Ramos (cell line): ENCODE measurements around the gene ARHGEF9.
"Not testable (repeated sequence)": the region's sequence is repeated elsewhere in the genome, so short reads cannot be mapped to it uniquely, and the experiment has no call there.

Source experiments
- in situ Hi-C: fragments of 300-500 bp; cut with MboI; formaldehyde crosslinking; loops from one replicate; pipeline ENCODE4 v1.14.3; 2022; ENCODE audit warnings: low sequenced_read_pairs; ENCODE audit not compliant: unreplicated experiment

ARHGEF9 gene

DNA sequence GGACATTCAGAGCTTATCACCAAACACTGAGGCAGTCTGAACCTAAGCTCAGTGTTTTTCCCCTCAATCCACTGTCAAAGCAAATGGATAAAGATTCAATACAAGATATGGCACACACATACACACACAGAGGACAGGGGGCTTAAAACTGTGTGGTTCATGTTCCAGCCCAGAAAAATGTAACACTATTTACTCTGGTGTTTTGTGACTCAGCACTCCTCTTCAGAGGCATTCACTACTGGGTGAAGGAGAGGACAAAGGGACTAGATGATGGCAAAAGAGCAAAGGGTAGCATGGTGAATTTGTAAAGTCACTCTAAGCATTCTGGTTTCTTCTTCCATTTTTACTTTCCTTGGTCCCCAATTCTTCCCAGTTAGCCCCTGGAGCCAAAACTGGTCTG is 120.3 kb downstream of the ARHGEF9 start:
- in situ Hi-C loops, result no loop called here

DNA sequence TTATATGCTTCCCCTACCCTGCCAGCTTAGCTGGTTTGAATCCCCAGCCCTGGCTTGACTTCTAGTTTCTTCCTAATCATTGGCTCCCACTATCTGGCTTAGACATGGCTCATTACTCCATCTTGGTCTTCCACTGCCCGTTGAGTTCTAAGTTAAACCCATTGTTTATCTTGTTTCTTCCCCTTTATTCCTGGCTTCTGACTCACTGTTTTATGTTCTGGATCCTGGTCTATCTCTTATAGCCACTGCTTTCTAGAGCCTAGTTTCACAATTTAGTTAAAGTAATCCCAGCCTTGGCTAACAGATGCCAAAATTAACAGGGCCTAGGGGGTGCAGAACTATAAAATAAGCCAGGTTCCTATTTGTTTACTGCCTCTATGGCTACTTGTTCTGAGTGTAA is 120.9 kb downstream of the ARHGEF9 start:
- in situ Hi-C loops, result no loop called here

DNA sequence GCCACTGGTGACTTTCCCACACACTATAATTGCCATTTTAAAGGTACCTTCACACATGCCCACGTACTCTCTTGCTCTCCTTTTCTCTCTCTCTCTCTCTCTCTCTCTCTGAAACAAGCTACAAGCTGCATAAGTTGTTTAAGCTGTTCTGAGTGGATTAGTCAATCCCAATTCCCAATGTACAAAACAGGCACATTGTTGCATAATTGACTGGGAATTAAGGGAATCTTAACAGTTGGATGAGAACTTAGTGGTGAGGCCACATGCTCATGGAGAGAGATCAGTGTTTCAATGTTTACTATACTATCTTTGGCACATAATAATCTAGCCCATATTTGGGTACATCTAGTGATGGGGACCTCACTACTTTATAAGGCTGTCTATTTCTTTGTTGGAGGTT is 123.3 kb downstream of the ARHGEF9 start:
- in situ Hi-C loops, result no loop called here

DNA sequence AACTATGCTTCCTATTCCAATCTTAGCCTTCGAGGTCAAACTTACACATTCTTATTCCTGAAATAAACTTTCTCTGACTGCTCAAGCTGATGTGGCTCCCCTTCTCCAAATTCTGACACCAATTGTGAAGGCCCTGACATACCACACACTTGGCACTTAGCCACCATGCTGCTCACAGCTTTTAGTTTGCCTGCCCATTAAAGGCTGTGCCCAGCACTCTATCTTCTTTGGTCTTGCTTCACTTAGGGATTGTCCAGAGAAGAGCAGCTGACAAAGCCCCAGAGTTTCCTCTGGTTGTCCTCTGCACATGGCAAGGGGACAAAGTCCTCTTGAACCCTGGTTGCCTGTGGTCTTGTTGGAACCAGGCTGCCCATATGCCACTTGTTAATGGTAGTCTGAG is 126.1 kb downstream of the ARHGEF9 start:
- in situ Hi-C loops, result no loop called here

DNA sequence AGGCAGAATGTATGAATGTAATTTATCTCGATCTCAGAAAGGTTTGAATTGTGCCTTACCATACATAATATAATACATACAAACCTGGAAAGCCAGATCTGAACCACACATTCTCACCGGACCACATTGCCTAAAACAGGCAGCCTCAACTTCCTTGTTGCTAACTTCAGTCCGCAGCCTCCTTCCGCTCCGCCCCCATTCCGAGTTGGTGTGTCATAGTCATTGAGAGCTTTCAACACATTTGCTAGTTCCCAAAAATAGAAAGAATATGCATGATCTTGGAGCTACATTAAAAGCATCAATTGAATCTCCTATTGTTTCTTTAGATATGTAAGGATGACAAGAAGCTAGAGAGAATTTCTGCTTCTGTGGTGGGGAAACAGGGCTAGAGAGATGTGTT is 127.2 kb downstream of the ARHGEF9 start:
- in situ Hi-C loops, result no loop called here

DNA sequence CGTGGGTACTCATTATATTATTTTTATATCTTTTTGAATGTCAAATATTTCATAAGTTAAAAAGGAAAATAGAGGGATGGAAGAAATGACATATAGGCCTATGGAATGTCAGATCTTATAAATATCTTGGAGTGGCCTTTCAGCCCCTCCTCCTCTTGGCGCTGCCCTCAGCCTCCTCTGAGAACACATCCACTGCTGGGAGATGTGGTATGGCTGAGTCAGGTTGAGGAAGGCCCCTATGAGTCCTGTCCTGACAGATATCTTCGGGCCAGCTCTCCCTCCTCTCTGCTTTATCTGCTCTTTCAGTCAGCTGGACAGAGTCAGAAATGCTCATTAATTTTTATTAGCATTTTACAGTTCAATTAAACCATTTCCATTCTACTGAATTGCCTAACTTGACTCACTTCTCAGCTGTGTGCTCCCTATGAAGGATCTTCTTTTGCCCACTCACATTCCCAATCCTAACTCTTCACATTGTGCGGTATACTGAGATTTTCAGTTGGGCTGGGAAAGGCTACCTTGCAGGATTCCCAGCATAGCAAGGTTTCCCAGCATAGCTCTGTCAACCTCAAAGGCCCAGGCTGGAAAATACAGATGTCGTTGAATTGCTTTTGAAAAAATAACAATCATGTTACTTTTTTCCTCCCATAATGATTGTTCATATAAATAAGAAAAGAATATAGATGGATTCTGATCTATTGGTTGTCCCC is 128.0 kb downstream of the ARHGEF9 start:
- in situ Hi-C loops, result no loop called here

DNA sequence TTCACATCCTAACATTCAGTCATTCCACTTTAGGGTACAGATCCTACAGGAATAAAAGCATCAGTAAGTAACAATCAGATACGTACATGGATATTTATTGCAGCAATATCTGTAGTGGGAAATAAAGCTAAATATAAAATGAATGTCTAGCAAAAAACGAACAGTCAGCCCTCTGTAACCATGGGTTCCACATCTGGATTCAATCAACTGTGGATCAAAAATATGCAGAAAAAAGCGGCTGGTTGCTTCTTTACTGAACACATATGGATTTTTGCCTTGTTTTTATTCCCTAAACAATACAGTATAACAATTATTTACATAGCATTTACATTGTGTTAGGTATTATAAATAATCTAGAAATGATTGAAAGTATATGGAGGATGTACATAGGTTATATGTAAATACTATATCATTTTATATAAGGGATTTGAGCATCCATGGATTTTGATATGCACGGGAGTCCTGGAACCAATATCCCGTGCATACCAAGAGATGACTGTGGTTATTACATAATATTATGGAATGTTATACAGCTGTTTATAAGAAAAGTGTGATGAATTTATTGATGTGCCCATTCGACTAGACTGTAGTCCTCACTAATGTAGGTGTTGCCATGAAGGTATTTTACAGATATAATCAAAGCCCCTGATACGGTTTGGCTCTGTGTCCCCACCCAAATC is 132.8 kb downstream of the ARHGEF9 start:
- in situ Hi-C loops, result no loop called here

DNA sequence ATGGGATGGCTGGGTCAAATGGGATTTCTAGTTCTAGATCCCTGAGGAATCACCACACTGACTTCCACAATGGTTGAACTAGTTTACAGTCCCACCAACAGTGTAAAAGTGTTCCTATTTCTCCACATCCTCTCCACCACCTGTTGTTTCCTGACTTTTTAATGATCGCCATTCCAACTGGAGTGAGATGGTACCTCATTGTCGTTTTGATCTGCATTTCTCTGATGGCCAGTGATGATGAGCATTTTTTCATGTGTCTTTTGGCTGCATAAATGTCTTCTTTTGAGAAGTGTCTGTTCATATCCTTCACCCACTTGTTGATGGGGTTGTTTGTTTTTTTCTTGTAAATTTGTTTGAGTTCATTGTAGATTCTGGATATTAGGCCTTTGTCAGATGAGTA is 139.3 kb downstream of the ARHGEF9 start:
- in situ Hi-C loops, result not testable (repeated sequence)

DNA sequence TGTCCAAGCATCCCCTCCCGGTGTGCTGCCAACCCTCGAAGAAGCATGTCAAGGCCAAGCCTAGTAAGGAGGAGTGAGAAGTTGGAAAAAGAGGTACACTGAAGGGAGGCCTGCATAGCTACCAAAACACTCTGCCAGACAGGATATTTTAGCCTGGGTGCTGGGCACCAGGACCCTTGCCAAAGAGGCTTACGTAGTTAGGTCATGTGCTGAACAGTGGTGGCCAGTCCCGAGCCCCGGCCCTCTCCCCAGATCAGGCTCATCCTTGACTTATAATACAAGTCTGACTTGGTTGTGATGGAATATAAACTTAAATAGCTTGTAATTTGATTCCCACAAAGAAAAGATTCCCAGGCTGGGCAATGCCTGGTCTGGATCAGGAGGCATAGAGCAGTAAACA is 149.3 kb downstream of the ARHGEF9 start:
- in situ Hi-C loops, result no loop called here

DNA sequence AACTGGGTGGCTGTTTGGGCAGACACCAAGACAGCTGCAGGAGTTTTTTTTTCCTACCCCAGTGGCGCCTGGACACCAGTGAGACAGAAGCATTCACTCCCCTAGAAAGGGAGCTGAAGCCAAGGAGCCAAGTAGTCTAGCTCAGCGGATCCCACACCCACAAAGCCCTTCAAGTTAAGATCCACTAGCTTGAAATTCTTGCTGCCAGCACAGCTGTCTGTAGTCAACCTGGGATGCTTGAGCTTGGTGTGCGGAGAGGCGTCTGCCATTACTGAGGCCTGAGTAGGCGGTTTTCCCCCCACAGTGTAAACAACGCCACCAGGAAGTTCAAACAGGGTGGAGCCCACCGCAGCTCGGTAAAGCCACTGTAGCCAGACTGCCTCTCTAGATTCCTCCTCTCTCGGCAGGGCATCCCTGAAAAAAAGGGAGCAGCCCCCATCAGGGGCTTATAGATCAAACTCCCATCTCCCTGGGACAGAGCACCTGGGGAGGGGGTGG is 171.4 kb downstream of the ARHGEF9 start:
- in situ Hi-C loops, result no loop called here

DNA sequence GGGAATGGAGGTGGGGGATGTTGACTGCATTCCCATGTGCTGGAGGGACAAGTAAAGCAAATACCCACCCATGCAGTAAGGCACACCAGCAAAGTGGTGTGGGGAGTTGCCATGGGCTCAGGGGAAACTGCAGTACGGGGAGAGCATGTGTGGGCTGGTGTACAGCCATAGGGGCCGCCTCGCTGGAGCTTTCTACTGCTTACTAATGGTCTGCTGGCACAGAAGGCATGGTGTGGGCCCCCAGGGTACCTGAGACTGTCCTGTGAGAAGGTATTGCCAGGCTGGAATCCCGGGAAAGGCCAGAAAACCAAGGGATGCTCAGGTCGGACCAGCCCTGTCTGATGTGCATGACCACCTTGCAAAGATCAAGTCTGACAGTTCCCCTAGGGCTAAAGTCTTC is 199.1 kb downstream of the ARHGEF9 start:
- in situ Hi-C loops, result no loop called here
